Adipose tissue (tissue), 3 donors: Measurements from ENCODE around the gene RAPSN. TPM values are rescaled to one million over a fixed set of nuclear protein-coding genes. Genes with fewer than 3 reads are reported as not detected.

ENCODE experiments used
- H3K27ac ChIP-seq: one replicate; pipeline ENCODE4 v1.5.1; 2013; ENCODE audit warnings: low read depth, low read length
- WGBS, 3 donors: extraction: QIAGEN DNeasy Blood & Tissue Kit; methylation state at CpG; one replicate each; pipeline ENCODE4 v1.1.7; 2013; 5-methylcytosine and 5-hydroxymethylcytosine counted together
- polyA plus RNA-seq, 3 donors: library from polyadenylated mRNA; stranded (reverse); fragments of 200-250 nt; gene quantifications; one replicate each; pipeline ENCODE4 v1.2.3, GENCODE V29; 2013
- donor health status: healthy with polysubstance abuse.
- donor health status: Bipolar disorder and iron deficiency.
- donor health status: healthy.

The RAPSN gene
- polyA plus RNA-seq, 3 donors = 0.21 to 0.59 TPM; not detected in 1

DNA sequence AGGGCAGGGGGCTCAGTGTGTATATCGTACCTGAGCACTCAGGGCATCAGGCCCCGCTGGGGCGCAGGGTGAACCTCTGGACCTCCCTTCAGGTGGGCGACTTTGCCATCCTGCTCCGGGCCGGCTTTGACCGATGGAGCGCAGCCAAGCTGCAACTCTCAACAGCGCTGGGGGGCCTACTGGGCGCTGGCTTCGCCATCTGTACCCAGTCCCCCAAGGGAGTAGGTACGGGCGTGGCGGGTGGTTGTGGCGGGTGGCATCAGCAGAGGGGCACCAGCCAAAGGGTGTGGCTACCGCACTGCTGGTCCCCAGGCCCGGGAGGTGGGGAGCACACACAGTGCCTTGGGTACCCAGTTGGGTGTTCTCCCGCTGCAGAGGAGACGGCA, 34.3 kb downstream of the RAPSN start:
- H3K27ac ChIP-seq = no peak overlapping the region
- 89 to 97% (median 90%) methylated on average over 18 to 19 of the region's 19 CpGs for WGBS, 3 donors

GRCh38 chr11:47413908-47414684, 34.8 kb downstream of the RAPSN start:
- no peak overlapping the region for H3K27ac ChIP-seq
- 65 to 80% (median 75%) methylated on average over 16 of the region's 16 CpGs for WGBS, 3 donors

DNA sequence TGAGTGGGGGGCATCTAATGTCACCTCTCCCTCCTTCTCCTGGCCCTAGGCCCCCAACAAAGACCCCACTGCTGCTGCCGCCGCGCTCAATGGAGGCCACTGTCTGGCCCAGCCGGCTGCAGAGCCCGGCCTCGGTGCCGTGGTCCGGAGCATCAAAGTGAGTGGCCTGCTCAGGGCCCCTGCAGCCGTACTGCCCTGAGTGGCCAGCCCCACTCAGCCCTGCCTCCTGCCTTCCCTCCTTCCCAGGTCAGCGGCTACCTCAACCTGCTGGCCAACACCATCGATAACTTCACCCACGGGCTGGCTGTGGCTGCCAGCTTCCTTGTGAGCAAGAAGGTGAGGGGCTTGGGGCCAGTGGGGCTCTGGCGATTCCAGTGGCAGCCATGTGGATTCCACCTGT, 35.6 kb downstream of the RAPSN start:
- WGBS, 3 donors = 84 to 95% (median 92%) methylated on average over 10 to 13 of the region's 13 CpGs
- no peak overlapping the region for H3K27ac ChIP-seq

- 70 to 74% (median 74%) methylated on average over 11 to 12 of the region's 12 CpGs for WGBS, 3 donors
- no peak overlapping the region for H3K27ac ChIP-seq
Observed at GRCh38 chr11:47411884-47412746, 36.8 kb downstream of the RAPSN start.

DNA sequence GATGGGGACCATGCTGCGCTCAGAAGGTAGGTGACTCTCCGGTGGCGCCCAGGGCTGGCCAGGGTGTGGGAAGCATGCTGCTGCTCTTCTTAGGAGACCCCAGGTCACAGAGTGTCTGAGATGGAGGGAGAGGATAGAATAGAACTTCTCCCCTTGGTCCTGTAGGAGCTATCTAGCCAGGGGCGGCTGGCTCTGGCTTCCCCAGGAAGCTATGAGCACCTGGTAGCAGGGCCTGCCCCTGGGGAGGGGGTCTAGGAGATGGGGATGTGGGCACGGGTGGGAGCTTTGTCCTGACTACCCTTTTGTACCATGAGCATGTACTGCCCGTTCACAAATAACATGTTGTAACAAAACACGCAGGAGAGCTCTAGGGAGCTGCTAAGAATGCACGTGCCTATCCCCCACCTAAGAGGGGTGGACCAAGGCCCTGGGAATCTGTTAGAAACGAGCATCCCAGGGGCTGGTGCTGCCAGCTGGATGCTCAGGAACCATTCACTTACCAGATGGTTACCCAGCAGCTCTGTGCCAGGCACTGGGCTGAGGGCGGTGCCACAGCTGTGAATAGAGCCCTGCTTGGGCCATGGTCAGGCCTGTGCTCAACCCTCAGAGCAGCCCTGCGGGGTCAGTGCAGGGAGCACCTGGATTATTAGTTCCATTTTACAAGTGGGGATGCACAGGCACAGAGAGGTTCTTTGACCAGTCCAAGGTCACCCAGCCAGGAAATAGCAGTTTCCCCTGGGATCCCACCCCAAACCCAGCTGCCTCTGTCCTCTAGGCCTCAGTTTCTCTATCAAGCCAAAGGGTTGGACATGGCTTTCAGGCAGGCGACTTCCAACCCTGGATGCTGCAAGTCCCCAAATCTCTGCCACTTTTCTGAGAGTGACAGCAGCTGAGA, 38.3 kb downstream of the RAPSN start:
- 76 to 87% (median 86%) methylated on average over 11 to 12 of the region's 12 CpGs for WGBS, 3 donors
- H3K27ac ChIP-seq = no peak overlapping the region

DNA sequence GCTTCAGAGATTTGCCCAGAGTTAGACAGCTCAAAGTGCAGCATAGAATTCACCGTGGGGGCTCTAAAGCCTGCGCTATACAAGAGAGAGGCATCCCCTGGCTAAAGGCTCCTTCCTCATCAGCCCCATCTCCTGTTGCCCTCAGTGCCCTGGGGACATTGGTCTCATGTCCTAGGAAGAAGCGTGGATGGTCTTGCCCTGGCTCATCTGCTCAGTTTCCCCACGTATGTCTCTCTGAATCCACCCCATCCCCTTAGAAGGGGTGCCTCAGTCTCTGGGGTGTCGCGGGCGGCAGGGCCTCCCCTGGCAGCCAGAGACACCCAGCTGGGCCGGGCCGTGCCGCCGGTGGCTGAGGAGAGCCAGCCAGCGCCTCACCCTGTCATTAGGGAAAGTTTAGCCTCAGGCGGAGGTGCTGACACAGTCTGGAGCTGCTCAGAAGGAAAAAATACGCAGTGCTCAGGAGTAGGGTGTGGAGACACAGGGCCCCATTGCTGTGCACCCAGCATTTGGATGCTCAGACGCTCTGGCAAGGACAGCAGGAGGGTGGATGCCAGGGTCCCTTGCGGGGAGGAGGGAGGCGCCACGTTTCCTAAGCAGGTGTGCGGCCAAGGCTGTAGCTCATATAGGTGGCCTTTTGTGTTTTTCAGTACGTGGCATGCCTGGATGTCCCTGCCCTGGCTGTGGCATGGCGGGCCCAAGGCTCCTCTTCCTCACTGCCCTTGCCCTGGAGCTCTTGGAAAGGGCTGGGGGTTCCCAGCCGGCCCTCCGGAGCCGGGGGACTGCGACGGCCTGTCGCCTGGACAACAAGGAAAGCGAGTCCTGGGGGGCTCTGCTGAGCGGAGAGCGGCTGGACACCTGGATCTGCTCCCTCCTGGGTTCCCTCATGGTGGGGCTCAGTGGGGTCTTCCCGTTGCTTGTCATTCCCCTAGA, 39.2 kb downstream of the RAPSN start:
- no peak overlapping the region for H3K27ac ChIP-seq
- WGBS, 3 donors = 75 to 81% (median 80%) methylated on average over 30 to 31 of the region's 31 CpGs

- peak overlapping the region; percentile 84 for H3K27ac ChIP-seq
- 1 to 7% (median 6%) methylated on average over 24 to 46 of the region's 50 CpGs for WGBS, 3 donors
Observed at GRCh38 chr11:47408598-47409439, 40.1 kb downstream of the RAPSN start.

- peak within 1 kb of the TSS; percentile 84 for H3K27ac ChIP-seq
- 1 to 2% (median 1%) methylated on average over 38 to 70 of the region's 70 CpGs for WGBS, 3 donors
Observed at GRCh38 chr11:47407746-47408590, 41.0 kb downstream of the RAPSN start, which contains the start of gene SLC39A13. SLC39A13 (plus strand) TSS chr11:47408590; CDS start chr11:47410095, 1,505 bp downstream.

DNA sequence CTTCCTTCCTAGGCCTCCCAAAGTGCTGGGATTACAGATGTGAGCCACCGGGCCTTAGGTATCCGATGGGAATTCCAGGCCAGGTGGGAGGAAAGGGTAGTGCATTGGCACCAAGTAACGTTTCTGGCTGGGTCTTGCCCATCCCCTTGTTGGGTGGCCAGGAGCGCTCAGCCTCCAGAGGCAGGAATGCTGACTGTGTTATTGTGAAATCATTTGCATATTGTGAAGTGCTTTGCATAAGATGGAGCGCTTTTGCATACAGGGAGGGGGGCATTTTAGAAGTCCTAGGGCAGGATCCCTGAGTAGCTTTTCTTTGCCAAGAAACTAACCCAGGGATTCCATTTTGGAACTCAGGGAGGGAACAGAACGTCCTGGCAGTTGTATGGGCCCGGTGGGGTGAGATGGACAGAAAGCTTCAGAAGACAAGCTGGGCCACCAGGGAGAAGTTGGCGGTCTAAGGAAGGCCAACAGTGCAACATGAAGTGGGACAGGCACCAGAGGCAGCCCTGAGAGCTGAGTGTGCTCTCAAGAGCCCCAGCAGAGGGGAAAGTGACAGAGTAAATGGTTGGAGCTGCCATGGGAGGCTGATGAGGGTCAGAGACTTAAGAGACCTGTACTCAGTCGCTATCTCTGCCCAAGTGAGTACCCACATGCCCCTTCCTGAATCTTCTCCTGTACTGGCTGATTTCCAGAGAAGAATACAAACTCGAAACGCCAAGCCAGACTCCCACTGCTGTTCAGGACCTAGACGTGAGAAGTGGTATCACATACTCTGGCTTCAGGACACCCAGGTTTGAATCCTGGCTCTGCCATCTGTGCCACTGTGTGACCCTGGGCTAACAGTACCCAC, 41.8 kb downstream of the RAPSN start:
- WGBS, 3 donors = 35 to 56% (median 49%) methylated on average over 12 of the region's 12 CpGs

GRCh38 chr11:47403571-47403970, 45.4 kb downstream of the RAPSN start:
- H3K27ac ChIP-seq = no peak overlapping the region
- WGBS, 3 donors = 57 to 85% (median 68%) methylated on average over 3 of the region's 3 CpGs

More for the DNA sequence above, 41.8 kb downstream of the RAPSN start:
- peak overlapping the region; percentile 77 for H3K27ac ChIP-seq

GRCh38 chr11:47403135-47403534, 45.8 kb downstream of the RAPSN start:
- H3K27ac ChIP-seq = no peak overlapping the region

GRCh38 chr11:47400768-47401279, 48.1 kb downstream of the RAPSN start:
- 22 to 31% (median 23%) methylated on average over 8 of the region's 8 CpGs for WGBS, 3 donors
- no peak overlapping the region for H3K27ac ChIP-seq

More at GRCh38 chr11:47403135-47403534, 45.8 kb downstream of the RAPSN start:
- 67 to 78% (median 70%) methylated on average over 4 of the region's 4 CpGs for WGBS, 3 donors

DNA sequence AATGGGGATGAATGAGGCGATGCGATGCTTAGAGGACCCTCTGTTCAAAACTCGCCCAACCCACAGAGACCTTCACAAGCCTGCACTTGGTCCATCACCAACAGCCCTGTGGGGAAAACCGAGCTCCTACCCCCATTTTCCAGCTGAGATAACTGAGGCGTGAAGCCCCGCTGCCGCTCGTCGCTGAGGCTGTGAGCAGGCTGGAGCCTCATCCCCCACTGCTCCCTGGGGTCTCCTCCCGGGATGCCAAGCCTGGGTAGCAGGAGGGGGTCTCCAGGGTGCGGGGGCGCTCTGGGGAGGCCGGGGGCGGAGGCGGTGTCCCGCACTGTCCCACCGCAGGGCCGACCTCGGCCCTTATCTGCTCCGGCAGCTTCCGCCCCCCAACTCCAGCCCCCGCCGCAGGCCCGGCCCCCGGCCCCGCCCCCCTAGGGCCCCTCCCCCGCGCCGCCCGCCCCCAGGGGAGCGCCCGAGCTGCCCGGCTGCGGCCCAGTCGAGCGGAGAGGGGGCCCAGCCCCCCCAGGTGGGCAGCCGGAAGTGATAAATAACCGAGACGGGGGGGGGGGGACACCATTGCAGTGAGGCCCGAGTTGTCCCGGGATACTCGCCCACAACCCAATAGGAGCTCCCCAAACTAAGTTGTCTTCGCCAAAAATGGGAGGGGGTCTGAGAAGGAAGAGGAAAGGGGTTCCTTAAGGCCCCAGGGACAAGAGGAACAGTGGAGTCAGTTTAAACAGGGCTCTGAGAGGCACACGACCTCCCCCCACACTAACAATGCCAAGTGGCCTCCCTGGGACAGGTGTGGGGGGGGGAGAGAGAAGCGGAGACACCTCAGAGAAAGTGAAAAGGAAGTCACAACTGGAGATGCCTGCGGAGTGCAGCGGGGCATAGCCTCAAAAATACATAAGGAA, 48.8 kb downstream of the RAPSN start:
- no peak overlapping the region for H3K27ac ChIP-seq
- 6 to 8% (median 6%) methylated on average over 25 to 47 of the region's 47 CpGs for WGBS, 3 donors

DNA sequence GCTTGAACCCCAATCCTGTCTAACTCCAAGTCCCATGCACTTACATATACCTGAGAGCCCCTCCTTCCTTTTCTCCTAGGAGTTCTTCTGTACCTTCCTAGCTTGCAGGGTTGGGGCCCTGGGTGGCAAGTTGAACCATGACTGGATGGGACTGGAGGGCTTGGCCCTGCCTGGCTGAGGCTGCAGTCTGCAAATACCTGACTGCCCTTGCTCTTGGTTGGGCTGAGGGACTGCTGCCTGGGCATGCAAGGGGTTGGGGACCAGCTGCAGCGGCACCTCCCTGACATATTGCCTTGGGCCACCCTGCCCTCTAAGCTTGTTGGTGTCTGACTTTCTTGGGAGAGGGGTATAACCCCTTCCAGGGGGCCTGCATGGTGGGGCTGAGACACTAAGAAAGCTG, 50.4 kb downstream of the RAPSN start:
- H3K27ac ChIP-seq = no peak overlapping the region
- 90 to 100% (median 94%) methylated on average over 1 of the region's 1 CpG for WGBS, 3 donors
